Keratinocyte (primary cell): ENCODE results near the gene GPR137.

Experiments used
- CTCF ChIP-seq, 3 experiments: IDR thresholded peaks in 1 of 3; conservative IDR thresholded peaks in 1 of 3; optimal IDR thresholded peaks in 1 of 3; 2 replicates in 2 of 3; 3 replicates in 1 of 3; pipeline versions ENCODE3 to v1.5.1; 2011; ENCODE audit warnings: low read length in 3 of 3, mild to moderate bottlenecking in 3 of 3, moderate library complexity in 2 of 3, control low read depth in 1 of 3, inconsistent platforms in 1 of 3; ENCODE audit not compliant: insufficient read depth in 2 of 3; ENCODE audit errors: extremely low read depth in 1 of 3
- EZH2 ChIP-seq: IDR thresholded peaks from one replicate; pipeline ENCODE4 v1.6.1; 2012; ENCODE audit warnings: inconsistent platforms, mild to moderate bottlenecking, low read length, moderate library complexity

- TF ChIP-seq CTCF (optimal IDR thresholded peaks at IDR 0.05 in 1 of 3, IDR thresholded peaks at IDR 0.05 in 1 of 3, conservative IDR thresholded peaks at IDR 0.05 in 1 of 3; ENCODE audit: extremely low read depth in 1 of 3, insufficient read depth in 2 of 3, low read length in 3 of 3) (no peak), EZH2 (no peak)
These were observed 45.0 kb upstream of the GPR137 start, which contains the start of gene FKBP2 for GRCh38 chr11:64240435-64241240.
